Stimulated activated CD8-positive, alpha-beta memory T cell treated with anti-CD3 and anti-CD28 coated beads, Interleukin-15, amount 100 ng/mL, for 1 hour (primary cell): ENCODE results near the gene SLC34A3.

Source experiments
- DNase-seq: peaks from one replicate; pipeline ENCODE4 v3.0.0-alpha.2; 2020; ENCODE audit warnings: low read depth

SLC34A3 gene

DNA sequence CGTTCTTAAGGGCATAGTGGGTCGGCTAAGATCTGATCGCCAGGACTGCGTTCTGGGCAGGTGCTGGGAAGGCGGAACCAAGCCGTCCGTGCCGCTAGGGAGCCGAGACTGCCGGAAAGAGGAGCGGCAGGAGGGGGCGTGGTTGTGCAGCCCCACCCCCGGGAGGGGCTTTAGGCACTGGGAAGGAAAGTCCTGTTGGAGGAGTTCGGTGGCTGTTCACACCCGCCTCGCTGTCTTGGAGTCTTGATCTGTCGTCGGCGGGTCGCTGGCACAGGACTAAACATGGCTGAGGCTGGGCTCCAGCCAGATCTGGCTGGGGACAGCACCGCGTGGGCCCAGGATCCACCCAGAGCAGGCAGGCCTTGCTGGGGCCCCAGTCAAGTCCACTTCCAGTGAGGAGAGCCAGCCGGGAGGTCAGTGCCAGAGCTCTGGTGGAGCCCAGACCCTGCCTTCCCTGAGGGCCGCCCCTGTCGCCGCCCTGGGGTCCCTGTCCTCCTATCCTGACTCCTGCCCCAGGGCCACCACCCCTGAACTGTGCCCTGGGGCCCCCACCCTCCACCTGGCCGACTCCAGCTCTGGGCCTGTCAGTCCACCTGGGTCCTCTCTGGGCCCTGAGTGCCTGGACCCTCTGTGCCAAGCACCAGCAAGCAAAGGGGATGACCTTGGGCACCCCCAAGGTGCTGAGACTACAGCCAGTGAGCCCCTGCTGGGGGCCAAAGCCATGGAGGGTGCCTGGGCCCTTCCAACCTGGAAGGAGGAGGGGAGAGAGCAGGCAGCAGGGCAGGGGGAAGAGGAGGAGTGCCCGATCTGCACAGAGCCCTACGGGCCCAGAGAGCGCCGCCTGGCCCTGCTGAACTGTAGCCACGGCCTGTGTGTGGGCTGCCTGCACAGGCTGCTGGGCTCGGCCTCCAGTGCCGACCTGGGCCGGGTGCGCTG is 13.2 kb upstream of the SLC34A3 start:
- DNase-seq, result no peak

DNA sequence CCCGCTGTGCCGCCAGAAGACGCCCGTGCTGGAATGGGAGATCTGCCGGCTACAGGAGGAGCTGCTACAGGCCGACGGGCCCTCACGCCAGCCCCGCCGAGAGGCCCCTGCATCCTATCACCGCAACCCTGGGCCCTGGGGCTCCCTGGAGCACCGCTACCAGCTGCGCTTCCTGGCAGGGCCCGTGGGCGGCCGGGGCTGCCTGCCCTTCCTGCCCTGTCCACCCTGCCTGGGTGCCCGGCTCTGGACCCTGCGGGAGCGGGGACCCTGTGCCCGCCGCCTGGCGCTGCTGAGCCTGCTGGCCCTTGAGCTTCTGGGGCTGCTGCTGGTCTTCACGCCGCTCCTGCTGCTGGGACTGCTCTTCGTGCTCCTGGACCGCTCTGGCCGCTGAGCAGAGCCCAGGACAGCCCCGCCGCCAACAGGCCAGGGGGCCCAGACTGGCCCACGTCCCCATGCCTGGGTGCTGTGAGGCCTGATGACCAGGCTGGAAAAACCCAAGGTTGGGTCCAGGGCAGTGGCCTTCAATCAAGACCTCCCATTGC is 12.4 kb upstream of the SLC34A3 start:
- no peak for DNase-seq

DNA sequence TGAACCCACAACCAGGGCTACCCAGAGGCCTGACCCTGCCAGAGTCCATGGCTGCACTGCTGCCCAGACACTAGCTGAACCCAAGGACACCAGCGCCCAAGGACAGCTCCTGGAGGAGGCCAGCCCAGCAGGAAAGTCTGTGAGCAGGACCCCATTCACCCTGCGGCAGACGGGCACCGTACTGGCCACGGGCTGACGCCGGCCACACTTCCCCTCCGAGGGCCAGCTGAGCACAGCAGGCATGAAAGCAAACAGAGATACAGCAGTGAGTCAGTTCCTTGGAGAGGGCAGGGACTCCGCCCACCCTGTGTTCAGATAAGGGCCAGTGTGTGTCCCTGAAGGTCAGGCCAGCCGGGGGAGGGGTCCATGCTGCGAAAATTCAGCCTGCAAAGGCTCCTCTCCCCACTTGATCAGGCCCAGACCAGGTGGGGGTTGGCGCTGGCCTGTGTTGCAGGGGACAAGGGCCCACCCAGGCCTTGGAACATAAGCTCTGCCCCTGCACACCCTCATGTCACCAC is 11.9 kb upstream of the SLC34A3 start:
- DNase-seq, result no peak

DNA sequence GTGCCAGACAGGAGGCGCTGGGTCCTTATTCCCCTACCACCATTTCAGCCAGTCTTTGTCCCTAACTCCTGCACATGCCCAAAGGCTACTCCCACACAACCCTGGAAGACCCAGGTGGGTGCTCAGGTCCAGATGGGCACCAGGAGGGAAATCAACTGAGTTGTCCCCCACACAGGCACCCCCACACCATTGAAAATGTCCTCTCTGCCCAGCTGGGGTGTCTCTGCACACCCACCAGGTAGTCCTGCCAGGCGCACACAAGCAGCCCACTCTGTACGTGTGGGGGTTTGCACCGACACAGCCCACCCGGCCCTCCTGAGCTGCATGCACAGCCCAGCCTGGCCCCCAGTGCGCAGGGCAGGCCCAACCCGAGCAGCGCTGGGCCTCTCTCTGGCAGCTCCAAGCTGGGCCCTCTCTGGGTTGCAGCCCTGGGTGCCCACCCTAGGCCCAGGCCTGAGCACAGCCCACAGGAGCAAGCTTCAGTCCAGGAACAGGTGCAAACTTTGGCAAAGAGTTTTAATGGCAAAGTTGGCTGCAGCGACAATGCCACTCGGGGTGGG is 10.9 kb upstream of the SLC34A3 start:
- no peak for DNase-seq

DNA sequence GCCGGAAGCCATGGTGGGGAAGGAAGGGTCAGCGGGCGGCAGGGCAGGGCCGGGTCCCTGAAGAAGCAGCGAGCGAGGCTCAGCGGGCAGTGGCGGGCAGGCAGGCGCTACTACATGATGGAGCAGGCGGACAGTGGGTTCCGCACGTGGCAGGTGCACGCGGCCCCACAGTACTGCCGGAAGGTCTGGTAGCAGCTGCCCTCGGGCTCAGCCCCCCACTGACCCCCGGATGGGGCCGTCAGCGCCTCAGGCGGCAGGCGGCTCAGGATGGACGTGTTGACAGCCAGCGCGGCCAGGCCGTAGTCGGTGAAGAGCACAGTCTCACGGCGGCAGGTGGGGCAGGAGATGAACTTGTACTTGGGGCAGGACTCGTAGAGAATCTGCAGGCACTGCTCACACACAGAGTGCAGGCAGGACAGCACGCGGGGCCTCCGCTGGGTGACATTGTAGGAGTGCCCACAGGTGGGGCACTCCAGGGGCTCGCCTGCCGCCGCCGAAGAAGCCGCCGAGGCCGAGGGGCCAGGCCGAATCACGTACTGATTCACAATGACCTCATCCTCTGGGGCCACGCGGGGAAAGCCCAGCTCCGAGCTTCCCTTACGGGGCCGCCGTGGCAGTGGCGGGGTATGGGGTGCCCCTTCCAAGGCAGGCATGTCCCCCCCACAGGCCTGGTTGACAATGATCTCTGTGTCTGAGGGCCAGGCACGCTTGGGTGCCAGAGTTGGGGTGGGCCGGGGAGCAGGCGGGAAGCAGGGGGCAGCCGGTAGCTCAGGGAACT is 10.2 kb upstream of the SLC34A3 start:
- DNase-seq, result no peak

DNA sequence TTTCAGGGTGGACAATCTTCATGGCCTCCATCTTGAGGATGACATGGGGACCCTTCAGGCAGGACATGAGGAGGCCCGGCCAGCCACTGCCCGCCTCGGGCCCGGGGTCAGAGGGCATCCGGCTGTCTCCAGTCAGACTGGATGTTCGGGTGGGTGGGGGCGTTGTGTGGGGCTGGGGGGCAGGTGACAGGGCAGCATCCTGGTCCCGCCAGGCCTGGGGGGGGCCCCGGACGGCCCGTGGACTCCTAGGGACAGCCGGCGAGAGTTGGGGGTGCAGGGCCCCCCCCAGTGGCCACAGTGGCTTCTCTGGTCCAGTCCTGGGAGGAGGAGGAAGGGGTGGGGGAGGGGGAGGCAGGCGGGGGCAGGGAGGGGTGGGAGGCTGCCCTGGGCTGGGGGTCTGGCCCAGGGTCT is 9.6 kb upstream of the SLC34A3 start:
- DNase-seq, result no peak

DNA sequence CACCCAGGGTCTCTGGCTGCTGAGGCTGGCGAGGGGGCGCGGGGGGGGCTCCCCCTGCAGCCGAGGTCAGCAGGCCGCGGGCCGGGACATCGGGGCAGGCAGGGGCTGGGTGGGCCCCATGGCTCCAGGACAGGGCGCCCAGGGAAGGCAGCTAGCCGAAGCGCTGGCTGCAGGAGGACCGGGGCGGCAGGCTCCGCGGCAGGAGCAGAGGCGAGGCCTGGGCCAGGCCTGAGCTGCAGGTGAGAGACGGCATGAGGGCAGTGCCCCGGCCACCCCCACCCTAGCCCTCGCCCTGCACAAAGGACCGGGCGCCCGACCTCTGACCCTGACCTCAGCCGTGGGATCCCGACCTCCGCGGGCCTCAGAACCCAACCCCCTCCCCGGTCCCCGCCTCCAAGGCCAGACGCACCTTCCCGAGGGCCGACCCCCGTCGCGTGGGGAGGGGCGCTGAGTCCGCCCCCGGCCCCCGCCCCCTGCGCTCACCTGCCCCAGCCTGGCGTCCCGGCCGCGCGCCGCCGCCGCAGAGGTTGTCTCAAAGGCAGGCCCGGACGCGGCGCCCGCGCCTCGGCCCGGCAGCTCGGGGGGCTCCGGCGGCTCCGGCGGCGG is 9.1 kb upstream of the SLC34A3 start:
- no peak for DNase-seq

DNA sequence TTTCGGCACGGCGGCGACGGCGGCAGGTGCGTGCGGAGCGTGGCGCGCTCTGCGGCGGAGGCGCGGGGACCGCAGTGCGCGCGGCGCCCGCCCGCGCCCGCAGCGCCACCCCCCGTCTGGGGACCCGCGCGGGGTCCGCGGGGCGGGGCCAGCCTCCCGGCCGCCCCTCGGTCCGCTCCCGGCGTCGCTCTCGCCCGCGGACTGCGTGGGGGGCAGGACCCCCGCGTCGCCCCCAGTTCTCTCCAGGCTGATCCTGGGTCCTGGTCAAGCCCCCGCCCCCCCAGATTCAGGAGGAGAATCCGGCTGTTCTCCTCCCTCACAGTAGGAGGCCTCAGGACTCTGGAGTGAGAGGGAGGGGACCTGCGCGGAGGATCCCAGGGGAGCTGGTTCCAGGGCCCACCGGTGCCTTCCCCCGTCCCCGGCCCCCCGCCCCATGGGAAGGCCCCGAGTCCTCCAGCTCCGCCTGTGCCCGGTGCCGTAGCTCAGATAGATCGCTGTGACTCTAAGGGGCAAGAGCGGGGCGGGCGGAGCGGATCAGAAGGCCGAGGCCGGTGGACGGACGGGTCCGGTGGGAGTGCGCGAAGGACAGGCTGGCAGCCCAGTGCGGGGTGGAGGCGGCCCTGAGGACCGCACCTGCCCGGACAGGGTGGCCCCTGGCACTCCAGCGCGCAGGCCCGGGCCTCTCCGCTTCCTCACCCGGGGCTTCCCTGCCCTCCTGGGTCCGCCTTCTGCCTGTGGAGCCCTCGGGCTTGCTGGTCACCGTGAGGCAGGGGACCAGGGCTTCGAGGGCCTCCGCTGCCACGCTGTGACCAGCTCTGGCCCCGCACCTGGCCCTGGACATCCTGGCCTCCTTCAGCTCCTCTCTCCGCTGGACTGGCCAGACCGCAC is 8.3 kb upstream of the SLC34A3 start, which contains the start of gene RNF208:
TSS of gene RNF208 (minus strand) at position 51 of the 888 bp plus-strand sequence. CDS start 1,028 bp downstream, outside the sequence.
- DNase-seq, result no peak

DNA sequence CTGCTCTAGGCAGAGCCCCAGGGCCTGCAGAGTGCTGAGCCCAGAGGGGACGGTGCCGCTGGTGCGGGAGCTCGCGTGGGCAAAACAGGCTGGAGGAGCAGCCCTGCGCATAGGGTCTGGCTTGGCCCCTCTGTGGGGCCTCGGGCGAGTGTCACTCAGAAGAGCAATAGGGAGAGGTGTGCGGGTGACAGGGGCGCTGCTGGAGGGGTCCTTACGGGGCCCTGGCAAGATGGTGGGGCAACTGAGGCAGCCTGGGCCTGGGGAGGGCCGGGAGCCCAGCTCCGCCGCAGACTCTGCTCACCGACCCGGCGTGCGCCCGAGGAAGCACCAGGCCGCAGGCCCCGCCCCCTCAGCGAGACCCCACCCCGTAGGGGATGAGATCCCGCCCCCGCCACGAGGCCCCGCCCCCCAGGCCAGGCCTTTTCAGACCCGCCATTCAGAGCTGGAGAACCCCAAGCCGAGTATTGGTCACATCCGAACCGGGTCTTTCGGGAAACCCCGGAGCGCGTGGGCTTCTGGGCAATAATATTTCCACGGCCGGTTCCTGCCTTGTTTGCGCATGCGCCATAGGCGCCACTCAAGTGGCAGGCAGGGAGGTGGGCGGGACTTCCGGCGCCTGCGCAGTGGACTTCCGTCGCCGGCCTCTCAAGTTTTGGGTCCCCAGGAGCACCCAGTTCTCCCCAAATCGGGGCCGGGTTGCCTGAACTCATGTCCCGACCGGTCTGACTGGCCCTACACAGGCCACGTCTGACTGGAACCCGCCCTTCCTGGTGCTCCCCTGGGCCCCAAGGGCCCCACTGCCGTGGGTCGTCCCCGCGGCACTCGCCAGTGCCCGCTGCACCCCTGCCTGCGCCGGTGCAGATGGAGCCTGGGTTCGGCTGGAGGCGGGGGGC is 7.4 kb upstream of the SLC34A3 start:
- DNase-seq, result peak; percentile 96

DNA sequence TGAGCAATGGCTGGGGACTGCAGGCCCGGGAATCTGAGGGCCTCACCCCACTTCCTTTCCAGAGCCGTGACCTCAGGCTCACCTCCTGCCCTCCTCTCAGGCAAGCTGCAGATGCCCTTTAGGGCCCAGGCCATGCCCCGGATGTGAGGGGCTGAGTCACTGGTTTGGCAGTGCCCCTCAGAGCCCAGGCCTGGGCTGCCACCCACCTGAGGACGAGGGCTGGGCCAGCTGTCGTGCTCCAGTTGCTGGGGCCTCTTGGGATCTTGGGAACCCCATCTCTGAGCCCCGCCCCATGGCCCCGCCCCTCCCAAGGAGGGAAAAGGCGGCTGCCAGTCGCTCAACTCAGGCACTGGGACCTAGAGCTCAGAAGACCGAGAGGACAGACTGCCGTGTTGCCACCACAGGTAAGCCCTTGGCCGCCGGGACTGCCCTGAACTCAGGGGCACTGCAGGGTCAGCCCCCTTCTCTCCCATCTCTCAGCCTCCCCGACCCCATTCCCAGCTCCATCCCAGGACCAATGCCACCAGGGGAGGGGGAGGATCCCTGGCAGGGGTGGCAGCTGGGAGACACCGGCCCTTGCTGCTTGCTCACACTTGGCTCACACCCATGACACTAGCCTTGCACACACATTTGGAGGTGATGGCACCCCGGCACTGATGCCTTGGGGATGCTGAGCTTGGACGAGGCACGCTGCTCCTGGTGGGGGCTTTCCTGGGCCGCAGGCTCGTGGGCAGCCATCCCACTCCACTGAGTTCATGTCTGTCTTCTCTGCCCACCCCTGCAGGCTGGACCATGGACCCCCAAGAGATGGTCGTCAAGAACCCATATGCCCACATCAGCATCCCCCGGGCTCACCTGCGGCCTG is 5.6 kb upstream of the SLC34A3 start, which contains the start of gene CYSRT1:
TSS of gene CYSRT1 (plus strand) at position 345 of the 865 bp plus-strand sequence. CDS start at position 793, 448 bp downstream.
- DNase-seq, result no peak

DNA sequence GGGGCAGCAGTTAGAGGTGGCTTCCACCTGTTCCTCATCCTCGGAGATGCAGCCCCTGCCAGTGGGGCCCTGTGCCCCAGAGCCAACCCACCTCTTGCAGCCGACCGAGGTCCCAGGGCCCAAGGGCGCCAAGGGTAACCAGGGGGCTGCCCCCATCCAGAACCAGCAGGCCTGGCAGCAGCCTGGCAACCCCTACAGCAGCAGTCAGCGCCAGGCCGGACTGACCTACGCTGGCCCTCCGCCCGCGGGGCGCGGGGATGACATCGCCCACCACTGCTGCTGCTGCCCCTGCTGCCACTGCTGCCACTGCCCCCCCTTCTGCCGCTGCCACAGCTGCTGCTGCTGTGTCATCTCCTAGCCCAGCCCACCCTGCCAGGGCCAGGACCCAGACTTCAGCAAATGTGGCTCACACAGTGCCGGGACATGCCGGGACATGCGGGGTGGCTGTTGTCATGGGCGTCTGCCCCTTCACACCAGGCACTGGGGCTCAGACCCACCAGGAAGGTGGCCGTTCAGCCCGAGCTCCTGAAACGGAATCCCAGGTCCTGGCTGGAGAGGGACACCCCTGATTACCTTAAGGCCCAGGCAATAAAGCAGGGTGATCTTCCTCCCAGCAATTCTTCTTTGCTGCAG is 4.9 kb upstream of the SLC34A3 start:
- no peak for DNase-seq

DNA sequence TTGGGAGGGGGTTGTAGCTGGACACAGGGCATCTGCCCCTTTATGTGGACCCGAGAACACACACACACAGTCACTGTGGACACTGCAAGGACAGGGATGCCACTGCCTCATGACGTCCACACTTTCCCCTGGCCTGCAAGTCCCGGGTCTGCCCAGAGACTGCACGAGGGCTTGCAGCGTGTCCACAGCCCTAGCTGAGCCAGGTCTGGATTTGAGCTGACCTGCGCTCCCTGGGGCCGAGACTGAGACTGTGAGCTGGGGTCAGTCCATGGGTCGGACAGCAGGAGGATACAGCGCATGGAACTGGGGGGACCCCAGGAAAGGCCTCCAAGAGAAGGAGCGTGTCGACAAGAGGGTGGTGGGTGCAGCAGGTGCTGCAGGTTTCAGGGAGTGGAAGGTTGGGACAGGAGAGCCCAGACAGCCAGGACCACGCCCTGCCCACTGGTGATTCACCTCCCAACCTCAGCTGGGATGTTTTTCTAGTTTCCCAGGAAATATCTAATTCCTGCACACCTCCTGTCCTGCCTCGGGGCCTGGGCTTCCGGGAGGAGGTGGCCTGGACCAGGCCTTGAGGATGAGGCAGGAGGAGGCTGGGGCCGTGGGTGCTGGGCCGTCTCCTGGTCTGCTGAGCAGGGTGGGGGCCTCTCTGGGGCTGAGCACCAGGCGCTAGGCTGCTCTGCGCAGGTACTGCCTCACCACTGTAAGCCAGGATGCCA is 4.2 kb upstream of the SLC34A3 start:
- no peak for DNase-seq

DNA sequence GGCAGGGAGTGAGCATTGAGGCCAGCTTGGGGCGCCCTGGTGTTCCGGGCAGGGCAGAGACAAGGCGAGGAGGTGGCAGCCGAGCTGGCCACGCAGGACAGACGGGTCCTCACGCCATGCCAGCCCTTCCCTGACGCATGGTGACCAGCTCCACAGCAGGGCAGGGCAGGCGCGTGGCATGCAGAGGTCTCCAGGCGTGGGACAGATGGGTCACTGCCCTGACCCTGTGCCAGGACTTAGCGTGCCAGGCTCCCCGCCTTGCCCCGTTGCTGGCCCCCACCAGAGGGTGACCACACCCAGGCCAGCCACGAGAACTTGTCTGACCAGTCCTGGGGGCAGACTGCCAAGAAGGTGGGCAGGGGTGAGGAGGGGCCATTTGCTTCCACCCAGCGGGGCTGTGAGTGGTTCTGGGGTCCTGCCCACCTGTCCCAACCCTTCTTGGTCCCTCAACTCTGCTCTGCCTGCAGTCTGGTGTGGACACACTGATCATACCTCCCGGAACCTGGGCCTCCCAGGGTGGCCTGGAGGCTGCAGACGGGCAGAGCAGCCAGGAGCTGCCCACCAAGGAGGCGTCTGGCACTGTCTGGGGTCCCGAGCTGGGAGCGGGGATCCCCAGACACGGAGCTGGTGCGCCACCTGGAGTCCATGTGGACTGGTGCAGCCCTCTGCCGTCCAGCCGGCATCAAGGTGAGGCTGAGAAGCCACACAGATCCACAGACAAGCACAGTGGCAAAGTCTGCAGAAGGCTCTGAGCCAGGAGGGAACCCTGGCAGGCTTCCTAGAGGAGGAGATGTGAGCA is 3.4 kb upstream of the SLC34A3 start, which contains the start of gene RNF224:
TSS of gene RNF224 (plus strand) at position 449 of the 799 bp plus-strand sequence. CDS start 834 bp downstream, outside the sequence.
- DNase-seq, result peak; percentile 70

DNA sequence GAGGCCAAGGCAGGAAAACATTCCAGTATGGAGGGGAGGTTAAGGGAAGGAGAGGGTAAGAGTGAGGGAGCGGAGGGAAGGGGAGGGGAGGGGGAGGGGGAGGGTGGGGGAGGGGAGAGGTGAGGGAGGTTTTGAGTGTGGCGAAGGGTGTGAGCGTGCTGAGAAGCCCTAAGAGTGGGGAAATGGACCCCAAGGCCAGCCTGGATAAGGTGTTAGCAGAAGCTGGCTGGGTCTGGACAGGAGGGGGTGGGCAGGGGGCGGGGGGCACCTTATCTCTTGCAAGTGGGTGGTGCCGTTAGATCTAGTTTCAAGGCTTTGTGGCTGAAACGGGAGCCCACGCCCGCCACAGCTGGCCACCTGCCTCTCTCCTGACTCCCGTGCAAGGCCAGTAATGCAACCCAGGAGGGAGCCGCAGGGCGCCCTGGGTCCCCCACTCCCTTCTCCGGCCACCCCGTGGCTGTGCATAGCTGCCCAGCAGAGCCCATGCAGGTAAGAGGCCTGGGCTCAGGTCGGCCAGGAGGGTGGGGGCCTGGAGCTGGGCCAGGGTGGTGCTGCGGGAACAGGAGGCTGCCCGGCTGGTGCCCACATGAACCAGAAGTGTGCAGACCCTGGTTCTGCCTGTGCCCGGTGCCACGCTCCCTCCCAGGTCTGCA is 2.7 kb upstream of the SLC34A3 start:
- no peak for DNase-seq

DNA sequence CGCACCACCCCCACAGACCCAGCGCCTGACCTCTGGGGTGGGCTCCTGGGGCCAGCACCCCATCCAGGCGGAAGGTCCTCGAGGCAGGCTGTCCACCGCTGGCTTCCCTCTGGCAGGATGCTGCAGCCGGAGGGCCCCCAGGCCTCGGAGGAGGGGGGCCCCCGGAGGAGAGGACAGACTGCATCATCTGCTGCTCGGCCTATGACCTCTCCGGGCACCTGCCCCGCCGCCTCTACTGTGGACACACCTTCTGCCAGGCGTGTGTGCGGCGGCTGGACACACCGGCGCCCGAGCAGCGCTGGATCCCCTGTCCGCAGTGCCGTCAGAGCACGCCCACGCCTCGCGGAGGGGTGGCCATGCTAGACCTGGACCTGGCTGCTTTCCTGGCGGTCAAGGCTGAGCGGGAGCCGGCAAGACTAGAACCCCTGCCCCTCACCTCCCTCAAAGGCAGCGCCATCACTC is 2.2 kb upstream of the SLC34A3 start:
- DNase-seq, result no peak
